ENCODE data around the gene ADGRB3.
"Not testable (repeated sequence)": the region's sequence is repeated elsewhere in the genome, so short reads cannot be mapped to it uniquely, and the experiment has no call there.

Gene ADGRB3

DNA sequence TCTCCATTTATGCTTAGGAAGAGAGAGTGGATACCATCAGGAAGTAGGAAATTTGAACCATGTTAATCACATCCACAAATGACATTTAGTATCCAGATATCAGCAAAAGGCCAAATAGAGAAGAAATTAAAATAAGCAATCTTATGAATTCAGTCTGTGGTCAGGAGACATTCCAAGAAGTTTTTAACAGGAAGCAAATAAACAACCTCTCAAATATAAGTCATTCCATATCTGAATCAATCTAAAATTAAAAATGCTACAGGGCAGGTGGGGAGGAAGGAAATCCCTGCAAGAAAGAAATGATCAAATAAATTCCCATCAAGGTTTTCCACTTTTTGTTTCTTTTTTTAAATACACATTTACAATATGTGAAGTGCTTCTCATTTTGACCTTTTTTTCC is 641.1 kb downstream of the ADGRB3 start:
- no peaks in the 10 kb centered on the region for H3K36me3 ChIP-seq (ENCODE audit: control insufficient read depth, insufficient read depth, low read length)
- no peaks in the 10 kb centered on the region for H3K4me1 ChIP-seq (ENCODE audit: control insufficient read depth, insufficient read depth, low read length)
- no peak overlapping the region for H3K4me3 ChIP-seq (ENCODE audit: low read length)
- no peaks in the 10 kb centered on the region for H3K9me3 ChIP-seq (ENCODE audit: control insufficient read depth, low read length)
- H3K9ac ChIP-seq (ENCODE audit: low read length), result no peak overlapping the region
- no peaks in the 10 kb centered on the region for H3K27me3 ChIP-seq (ENCODE audit: control insufficient read depth, insufficient read depth, low read length)

DNA sequence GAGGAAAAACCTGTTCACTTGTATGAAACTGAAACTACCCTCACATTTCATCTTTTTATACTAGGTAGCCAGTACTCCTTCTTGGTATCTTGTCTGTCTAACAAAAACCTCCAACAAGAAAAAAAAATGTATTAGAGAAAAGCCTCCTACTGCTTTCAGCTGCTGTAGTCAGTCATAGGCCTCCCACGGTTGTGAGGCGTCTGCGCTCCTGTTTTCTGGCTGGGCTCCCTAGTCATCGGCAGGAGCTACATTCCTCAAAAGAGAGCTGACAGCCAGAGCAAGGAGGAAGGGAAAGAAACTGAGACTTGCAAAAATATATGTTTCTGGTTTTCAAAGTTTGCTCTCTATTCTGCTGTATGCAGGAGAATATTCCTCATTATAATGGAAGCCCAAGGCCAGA is 644.7 kb downstream of the ADGRB3 start:
- no peaks in the 10 kb centered on the region for H3K27me3 ChIP-seq (ENCODE audit: control insufficient read depth, insufficient read depth, low read length)

DNA sequence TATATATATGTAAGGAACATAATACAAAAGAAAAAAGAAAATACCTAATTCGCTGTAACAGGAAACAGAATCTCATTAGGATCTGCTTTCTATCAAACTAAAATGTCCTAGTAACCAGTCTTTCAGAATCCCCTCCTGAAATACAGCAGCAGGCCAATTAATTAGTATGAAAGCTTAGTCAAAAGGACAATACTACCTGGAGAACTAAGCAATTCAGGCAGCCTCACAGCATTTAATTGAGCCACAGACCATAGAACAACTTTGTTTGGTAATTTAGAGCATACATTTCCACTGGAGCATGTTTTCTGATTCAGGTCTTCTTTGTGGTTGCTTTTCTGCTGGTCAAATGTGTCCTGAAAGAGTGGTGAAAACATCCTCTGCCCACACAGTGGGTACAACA is 645.8 kb downstream of the ADGRB3 start:
- no peaks in the 10 kb centered on the region for H3K27me3 ChIP-seq (ENCODE audit: control insufficient read depth, insufficient read depth, low read length)
- H3K4me1 ChIP-seq (ENCODE audit: control insufficient read depth, insufficient read depth, low read length), result no peaks in the 10 kb centered on the region
- no peaks in the 10 kb centered on the region for H3K36me3 ChIP-seq (ENCODE audit: control insufficient read depth, insufficient read depth, low read length)
- no peaks in the 10 kb centered on the region for H3K9me3 ChIP-seq (ENCODE audit: control insufficient read depth, low read length)
- H3K9ac ChIP-seq (ENCODE audit: low read length), result no peak overlapping the region
- no peak overlapping the region for H3K4me3 ChIP-seq (ENCODE audit: low read length)

More for the DNA sequence above, 644.7 kb downstream of the ADGRB3 start:
- Histone ChIP-seq H3K4me1 (ENCODE audit: control insufficient read depth, insufficient read depth, low read length) (no peaks in the 10 kb centered on the region), H3K36me3 (ENCODE audit: control insufficient read depth, insufficient read depth, low read length) (no peaks in the 10 kb centered on the region), H3K9me3 (ENCODE audit: control insufficient read depth, low read length) (no peaks in the 10 kb centered on the region), H3K9ac (ENCODE audit: low read length) (no peak overlapping the region), H3K4me3 (ENCODE audit: low read length) (no peak overlapping the region)

DNA sequence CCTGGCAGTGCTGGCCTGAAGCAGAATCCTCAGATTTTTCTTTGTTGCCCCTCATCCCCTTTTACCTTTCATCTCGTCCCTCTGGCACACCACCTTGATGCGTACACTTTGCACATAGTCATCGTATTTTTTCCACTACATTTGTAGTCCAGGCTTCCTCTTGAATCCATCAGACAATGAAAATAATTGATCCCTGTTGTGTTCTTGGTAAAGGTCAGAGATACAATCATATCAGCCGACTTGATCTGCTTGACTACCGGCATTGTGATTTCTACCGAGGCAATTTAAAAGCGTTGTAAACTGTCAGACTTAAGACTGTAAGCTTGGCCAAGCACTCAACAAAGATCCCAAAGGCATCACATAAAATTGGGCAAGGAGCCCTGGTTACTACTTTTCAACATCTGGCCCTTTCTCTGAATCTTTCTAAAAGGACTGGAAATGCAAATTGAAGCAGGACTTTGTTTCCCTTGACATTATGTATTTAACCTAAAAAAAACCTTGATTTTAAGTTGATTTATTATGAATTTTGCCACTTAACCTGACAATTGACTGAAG is 649.2 kb downstream of the ADGRB3 start:
- H3K36me3 ChIP-seq (ENCODE audit: control insufficient read depth, insufficient read depth, low read length), result no peaks in the 10 kb centered on the region
- no peaks in the 10 kb centered on the region for H3K9me3 ChIP-seq (ENCODE audit: control insufficient read depth, low read length)
- no peaks in the 10 kb centered on the region for H3K4me1 ChIP-seq (ENCODE audit: control insufficient read depth, insufficient read depth, low read length)
- no peak overlapping the region for H3K4me3 ChIP-seq (ENCODE audit: low read length)
- H3K27me3 ChIP-seq (ENCODE audit: control insufficient read depth, insufficient read depth, low read length), result no peaks in the 10 kb centered on the region
- H3K9ac ChIP-seq (ENCODE audit: low read length), result no peak overlapping the region

DNA sequence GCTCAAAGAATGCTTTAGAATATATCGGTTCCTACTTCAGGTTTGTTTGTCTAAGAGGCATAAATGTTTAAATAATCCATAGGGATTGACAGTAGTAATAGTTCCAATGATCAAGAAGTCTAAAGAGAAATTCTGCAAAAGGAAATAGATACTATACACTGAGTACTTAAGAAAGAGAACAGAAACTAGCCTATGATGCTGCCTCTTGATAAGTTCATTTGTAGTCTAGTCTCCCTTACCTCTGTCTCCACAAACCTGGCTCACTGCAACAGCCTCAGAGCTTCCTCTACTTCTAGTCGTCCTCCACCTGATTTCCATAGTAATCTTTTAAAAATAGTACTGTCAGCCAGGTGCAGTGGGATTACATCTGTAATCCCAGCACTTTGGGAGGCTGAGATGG is 650.0 kb downstream of the ADGRB3 start:
- H3K4me3 ChIP-seq (ENCODE audit: low read length), result no peak overlapping the region
- H3K9ac ChIP-seq (ENCODE audit: low read length), result no peak overlapping the region
- no peaks in the 10 kb centered on the region for H3K27me3 ChIP-seq (ENCODE audit: control insufficient read depth, insufficient read depth, low read length)
- no peaks in the 10 kb centered on the region for H3K36me3 ChIP-seq (ENCODE audit: control insufficient read depth, insufficient read depth, low read length)
- no peaks in the 10 kb centered on the region for H3K9me3 ChIP-seq (ENCODE audit: control insufficient read depth, low read length)
- no peaks in the 10 kb centered on the region for H3K4me1 ChIP-seq (ENCODE audit: control insufficient read depth, insufficient read depth, low read length)

DNA sequence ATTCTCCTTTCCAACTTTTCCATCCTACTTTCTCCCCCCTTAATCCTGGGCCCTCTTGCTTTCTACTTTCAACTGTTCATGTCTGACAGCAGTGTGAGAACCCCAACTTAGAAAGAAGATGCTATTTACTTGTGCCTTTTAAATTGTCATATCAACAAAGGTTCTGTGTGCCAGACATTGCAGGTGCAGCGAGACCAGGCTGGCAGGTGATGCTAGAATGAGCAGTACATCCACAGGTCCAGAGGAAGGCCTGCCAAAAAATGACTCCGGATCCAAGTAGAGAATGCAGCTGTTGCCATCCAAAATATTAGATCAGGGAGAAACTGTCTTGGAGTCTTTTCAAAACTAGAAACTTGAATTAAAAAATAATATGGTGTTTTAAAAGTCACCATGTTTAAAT is 651.2 kb downstream of the ADGRB3 start:
- Histone ChIP-seq H3K9ac (ENCODE audit: low read length) (no peak overlapping the region), H3K4me3 (ENCODE audit: low read length) (no peak overlapping the region), H3K36me3 (ENCODE audit: control insufficient read depth, insufficient read depth, low read length) (no peaks in the 10 kb centered on the region), H3K27me3 (ENCODE audit: control insufficient read depth, insufficient read depth, low read length) (no peaks in the 10 kb centered on the region), H3K9me3 (ENCODE audit: control insufficient read depth, low read length) (no peaks in the 10 kb centered on the region), H3K4me1 (ENCODE audit: control insufficient read depth, insufficient read depth, low read length) (no peaks in the 10 kb centered on the region)

DNA sequence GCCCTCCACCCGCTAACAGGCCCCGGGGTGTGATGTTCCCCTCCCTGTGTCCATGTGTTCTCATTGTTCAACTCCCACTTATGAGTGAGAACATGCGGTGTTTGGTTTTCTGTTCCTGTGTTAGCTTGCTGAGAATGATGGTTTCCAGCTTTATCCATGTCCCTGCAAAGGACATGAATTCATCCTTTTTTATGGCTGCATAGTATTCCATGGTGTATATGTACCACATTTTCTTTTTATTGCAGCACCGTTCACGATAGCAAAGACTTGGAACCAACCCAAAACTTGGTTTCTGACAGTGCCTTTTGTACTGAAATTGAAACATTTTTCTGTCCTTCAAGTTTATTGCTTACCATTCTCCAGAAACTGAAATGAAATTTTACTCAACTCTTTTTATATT is 653.1 kb downstream of the ADGRB3 start:
- not testable (repeated sequence) for H3K4me3 ChIP-seq (ENCODE audit: low read length); H3K36me3 ChIP-seq (ENCODE audit: control insufficient read depth, insufficient read depth, low read length); H3K9ac ChIP-seq (ENCODE audit: low read length); H3K9me3 ChIP-seq (ENCODE audit: control insufficient read depth, low read length); H3K27me3 ChIP-seq (ENCODE audit: control insufficient read depth, insufficient read depth, low read length); H3K4me1 ChIP-seq (ENCODE audit: control insufficient read depth, insufficient read depth, low read length)

DNA sequence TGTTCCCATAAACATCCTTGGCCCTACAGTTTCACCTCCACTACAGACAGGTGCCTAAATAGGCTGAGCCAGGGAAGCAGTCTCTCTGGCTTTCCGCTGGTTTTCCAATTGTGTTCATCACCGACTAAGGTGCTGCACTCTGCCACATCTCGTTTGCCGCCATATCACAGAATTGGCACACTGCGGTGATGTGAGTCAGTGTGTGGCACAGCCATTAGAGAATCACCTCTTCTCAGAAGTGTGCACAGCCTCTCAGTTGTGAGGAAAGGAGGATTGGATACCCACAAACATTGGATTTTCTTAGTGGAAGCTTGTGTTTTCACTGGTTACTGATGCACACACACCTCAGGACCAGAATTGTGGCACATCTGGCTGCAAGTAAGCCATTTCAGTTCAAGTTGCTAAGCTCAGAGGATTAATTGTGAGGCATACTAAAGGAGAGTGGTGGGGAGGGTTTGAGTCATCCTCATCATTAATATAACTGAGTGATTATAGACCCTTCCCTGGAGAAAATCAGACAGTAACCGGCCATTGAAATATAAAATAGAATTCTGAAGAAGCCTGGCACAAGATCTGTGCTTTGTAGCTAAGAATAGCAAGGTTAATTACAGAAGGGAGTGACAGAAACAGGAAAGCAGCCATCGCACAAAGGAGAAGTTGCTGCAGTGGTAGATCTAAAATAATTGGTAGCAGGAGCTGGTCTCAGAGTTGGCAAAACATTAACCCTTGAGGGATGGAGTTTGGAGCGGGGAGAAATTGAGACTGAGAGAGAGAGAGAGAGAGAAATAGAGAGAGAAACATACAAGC is 654.8 kb downstream of the ADGRB3 start:
- Histone ChIP-seq H3K36me3 (ENCODE audit: control insufficient read depth, insufficient read depth, low read length) (no peaks in the 10 kb centered on the region), H3K27me3 (ENCODE audit: control insufficient read depth, insufficient read depth, low read length) (no peaks in the 10 kb centered on the region), H3K4me1 (ENCODE audit: control insufficient read depth, insufficient read depth, low read length) (no peaks in the 10 kb centered on the region), H3K4me3 (ENCODE audit: low read length) (no peak overlapping the region), H3K9me3 (ENCODE audit: control insufficient read depth, low read length) (no peaks in the 10 kb centered on the region), H3K9ac (ENCODE audit: low read length) (no peak overlapping the region)

DNA sequence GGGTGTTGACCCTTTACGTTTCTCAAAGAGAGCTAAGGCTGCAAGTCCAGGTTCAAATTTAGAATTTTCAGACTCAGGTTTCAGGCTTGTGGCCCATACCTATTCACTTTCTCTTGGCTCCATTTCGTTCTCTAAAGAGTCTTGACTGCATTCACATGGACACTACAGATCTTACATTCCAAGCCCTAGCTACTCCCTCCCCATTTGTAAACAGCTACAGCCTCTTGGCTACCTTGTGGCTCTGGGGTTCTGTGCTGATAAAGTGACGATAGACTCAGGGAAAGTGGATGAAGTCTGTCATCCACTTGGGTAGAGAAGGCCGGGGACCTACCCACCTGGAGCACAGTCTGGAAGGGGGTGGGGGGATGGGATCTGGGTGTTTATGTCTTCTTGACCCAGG is 658.4 kb downstream of the ADGRB3 start:
- H3K36me3 ChIP-seq (ENCODE audit: control insufficient read depth, insufficient read depth, low read length), result no peaks in the 10 kb centered on the region
- no peak overlapping the region for H3K9ac ChIP-seq (ENCODE audit: low read length)
- no peaks in the 10 kb centered on the region for H3K4me1 ChIP-seq (ENCODE audit: control insufficient read depth, insufficient read depth, low read length)
- no peaks in the 10 kb centered on the region for H3K9me3 ChIP-seq (ENCODE audit: control insufficient read depth, low read length)
- no peaks in the 10 kb centered on the region for H3K27me3 ChIP-seq (ENCODE audit: control insufficient read depth, insufficient read depth, low read length)
- H3K4me3 ChIP-seq (ENCODE audit: low read length), result no peak overlapping the region

DNA sequence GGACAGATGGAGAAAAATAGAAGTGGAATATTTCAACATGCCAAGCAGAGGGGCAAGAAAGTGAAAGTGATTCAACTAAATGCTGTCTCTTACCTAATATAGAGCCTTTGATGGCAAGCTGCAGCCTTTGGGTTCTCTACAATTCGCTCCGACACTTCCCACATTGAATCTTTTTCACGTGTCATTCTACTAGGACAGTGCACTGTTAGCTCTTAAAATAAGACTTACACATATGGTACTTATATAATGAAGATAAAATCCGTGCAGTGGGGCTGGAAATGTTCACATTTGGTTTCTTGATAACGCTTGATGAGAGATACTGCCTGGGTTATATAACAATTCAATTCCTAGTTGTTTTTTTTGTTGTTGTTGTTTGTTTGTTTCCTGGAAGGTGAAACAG is 659.3 kb downstream of the ADGRB3 start:
- no peak overlapping the region for H3K4me3 ChIP-seq (ENCODE audit: low read length)
- H3K36me3 ChIP-seq (ENCODE audit: control insufficient read depth, insufficient read depth, low read length), result no peaks in the 10 kb centered on the region
- no peaks in the 10 kb centered on the region for H3K27me3 ChIP-seq (ENCODE audit: control insufficient read depth, insufficient read depth, low read length)
- H3K4me1 ChIP-seq (ENCODE audit: control insufficient read depth, insufficient read depth, low read length), result no peaks in the 10 kb centered on the region
- no peaks in the 10 kb centered on the region for H3K9me3 ChIP-seq (ENCODE audit: control insufficient read depth, low read length)
- no peak overlapping the region for H3K9ac ChIP-seq (ENCODE audit: low read length)

DNA sequence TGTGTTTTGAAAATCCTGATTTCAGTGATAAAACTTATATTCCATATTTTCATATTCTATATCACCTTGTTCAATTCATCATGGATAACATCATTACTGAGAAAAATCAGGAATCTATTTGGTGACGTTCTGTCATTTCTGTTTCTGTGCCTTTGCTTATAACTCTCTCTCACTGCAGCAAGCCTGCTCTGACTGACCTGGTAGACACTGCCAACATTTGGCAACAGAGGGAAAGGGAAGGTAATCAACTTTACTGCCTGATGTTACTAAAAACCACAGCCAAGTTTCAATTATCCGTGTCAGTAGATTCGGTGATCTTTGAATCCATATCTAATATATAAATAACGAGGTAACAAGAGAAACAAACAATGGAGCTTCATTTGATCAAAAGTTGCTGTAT is 659.8 kb downstream of the ADGRB3 start:
- Histone ChIP-seq H3K4me1 (ENCODE audit: control insufficient read depth, insufficient read depth, low read length) (no peaks in the 10 kb centered on the region), H3K9ac (ENCODE audit: low read length) (no peak overlapping the region), H3K27me3 (ENCODE audit: control insufficient read depth, insufficient read depth, low read length) (no peaks in the 10 kb centered on the region), H3K4me3 (ENCODE audit: low read length) (no peak overlapping the region), H3K36me3 (ENCODE audit: control insufficient read depth, insufficient read depth, low read length) (no peaks in the 10 kb centered on the region), H3K9me3 (ENCODE audit: control insufficient read depth, low read length) (no peaks in the 10 kb centered on the region)

DNA sequence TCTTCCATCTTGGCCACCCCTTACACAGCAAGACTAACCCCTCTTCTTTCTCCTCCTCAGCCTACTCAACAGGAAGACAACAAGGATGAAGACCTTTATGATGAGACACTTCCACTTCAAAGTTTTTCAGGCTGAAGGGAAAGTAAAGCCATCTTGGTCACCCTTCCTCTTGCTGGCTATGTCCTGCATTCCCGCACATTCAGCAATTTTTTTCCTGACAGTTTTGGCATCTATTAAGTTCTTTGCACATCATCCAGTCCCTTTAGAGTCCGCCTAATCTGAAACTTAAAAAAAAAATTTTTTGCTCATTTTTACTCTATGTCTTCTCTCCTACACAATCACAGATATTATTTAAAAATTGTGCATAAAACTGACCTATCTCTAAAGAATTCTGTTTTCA is 668.3 kb downstream of the ADGRB3 start:
- Histone ChIP-seq H3K4me1 (ENCODE audit: control insufficient read depth, insufficient read depth, low read length) (no peaks in the 10 kb centered on the region), H3K4me3 (ENCODE audit: low read length) (no peak overlapping the region), H3K27me3 (ENCODE audit: control insufficient read depth, insufficient read depth, low read length) (no peaks in the 10 kb centered on the region), H3K9ac (ENCODE audit: low read length) (no peak overlapping the region), H3K36me3 (ENCODE audit: control insufficient read depth, insufficient read depth, low read length) (no peaks in the 10 kb centered on the region), H3K9me3 (ENCODE audit: control insufficient read depth, low read length) (no peaks in the 10 kb centered on the region)
